Epidermal melanocyte (primary cell): ENCODE results near the gene MARCHF9.
A peak's percentile ranks its signal among the peaks of the same experiment; 100 is the strongest.

Source experiments
- DNase-seq: peaks from one replicate; pipeline ENCODE4 v3.0.0; 2011; ENCODE audit warnings: low spot score; ENCODE audit not compliant: insufficient read length

MARCHF9 gene

DNA sequence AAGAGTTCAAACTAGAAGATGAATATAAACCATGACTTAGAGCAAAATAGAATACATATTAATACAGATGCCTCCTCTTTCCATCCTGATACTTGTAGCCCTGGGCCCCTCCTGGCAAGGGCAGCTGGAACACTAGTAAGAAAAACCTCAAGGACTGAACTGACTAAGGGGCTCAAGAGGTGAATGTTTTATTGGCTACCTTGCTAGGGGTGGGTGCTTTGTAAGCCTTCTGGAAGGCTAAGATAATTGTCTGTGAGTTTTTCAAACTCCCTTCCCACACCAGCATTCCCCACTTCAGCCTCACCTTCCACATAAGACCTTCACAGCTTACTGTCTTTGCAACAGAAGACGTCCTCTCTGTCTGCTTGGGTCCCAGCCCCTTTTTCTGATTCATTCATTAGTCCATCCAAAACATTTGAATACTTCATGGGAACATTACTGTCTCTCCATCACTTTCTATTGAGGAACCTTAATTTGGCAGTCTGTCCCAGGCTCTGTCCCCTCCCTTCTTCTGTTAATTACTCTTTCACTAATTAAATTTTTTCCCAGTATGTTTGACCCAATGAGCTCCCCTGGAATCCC lies 1.1 kb upstream of the MARCHF9 start:
- DNase-seq = no peak

DNA sequence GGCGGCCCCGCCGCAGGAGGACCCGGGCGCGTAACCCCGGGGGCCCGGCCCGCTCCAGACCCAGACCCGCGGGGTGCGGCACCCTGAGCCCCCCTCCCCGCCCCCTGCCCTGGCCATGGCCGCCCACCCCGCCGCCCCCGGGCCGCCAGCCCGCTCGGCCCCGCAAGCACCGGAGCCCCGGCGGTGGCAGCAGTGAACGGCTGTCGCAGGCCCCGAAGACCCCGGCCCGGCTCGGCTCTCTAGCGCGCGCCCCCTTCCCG lies 221 bp downstream of the MARCHF9 start:
- DNase-seq = no peak

DNA sequence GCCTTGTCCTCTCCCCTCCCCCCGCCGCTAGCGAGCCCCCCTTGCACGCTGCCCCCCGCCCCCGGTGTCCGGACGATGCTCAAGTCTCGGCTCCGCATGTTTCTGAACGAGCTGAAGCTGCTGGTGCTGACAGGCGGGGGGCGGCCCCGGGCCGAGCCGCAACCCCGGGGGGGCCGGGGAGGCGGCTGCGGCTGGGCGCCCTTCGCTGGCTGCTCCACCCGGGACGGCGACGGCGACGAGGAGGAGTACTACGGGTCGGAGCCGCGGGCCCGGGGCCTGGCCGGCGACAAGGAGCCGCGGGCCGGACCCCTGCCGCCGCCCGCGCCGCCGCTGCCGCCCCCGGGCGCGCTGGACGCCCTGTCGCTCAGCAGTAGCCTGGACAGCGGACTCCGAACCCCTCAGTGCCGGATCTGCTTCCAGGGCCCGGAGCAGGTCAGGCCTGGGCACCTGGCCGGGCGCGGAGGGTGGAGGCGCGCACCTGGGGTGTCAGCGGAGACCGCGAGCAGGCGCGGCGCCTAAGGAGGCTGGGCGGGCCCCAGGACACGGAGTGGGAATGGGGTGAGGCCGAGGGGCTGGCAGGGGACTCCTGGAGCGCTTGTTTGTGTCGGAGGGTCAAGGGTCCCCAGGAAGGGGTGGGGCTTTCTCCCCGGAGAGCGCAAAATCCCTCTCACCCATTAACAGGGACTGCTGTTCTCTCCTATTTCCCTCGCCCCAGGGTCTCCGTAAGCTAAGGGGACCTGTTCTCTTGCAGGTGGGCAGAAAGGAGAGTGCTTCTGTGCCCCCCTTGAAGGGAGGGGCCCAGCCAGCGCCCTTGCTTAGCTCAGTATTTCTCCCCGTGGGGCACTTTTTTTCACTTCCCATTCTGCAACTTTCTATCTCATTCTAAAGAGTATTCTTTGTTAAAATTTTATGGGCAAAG lies 810 bp downstream of the MARCHF9 start:
- DNase-seq = no peak

DNA sequence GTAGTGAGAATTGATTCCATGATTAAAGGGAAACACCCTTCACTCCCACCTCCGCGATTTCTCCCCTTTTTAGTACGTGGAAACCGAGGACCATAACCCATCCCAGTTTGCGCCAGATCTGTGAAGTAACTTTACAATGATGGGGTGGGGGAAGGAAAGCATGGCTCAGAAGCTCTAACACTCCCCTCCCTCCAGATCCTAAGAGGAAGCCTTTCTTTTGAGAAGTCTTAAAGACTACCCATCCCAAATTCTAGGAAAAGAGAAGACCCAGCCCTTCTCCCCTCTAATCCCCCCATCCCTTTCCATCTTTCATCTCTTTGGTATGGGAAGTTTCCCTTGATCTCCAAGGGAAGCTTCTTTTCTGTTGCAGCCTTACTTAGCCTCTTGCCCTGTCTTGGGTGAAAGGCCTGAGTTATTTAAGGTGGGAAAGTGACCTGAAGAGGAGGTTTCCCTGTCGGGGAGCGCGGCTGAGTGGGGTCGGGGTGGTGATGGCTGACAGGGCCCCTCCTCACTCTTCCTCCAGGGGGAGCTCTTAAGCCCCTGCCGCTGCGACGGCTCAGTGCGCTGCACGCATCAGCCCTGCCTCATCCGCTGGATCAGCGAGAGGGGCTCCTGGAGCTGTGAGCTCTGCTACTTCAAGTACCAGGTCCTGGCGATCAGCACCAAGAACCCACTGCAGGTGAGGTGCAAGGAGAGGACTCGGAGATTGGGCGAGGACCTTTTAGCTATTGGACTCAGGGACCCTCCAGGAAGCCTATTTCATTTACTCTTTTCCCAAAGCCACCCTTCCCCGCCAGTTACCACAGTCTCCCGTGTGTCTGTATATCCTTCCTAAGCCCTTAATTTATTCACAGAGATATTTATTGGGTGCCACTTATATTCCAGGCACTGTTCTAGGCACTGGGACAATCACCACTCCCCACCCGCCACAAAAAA lies 1.8 kb downstream of the MARCHF9 start:
- peak; percentile 85 for DNase-seq

DNA sequence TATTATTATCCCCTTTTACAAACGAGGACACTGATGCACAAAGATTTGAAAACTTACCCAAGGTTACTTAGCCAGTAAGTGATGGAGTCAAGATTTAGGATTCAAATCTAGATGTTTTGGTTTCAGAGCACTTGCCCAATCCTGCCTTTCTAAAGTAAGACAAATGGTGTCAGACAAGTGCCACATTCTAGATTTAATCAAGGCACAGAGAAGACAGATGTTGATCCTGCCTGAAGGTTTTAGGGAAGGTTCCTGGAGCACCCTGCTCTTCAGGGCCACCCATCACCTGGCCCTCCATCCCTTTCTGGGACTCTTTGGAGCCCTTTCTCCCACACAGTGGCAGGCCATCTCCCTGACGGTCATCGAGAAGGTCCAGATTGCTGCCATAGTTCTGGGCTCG lies 2.9 kb downstream of the MARCHF9 start:
- no peak for DNase-seq

DNA sequence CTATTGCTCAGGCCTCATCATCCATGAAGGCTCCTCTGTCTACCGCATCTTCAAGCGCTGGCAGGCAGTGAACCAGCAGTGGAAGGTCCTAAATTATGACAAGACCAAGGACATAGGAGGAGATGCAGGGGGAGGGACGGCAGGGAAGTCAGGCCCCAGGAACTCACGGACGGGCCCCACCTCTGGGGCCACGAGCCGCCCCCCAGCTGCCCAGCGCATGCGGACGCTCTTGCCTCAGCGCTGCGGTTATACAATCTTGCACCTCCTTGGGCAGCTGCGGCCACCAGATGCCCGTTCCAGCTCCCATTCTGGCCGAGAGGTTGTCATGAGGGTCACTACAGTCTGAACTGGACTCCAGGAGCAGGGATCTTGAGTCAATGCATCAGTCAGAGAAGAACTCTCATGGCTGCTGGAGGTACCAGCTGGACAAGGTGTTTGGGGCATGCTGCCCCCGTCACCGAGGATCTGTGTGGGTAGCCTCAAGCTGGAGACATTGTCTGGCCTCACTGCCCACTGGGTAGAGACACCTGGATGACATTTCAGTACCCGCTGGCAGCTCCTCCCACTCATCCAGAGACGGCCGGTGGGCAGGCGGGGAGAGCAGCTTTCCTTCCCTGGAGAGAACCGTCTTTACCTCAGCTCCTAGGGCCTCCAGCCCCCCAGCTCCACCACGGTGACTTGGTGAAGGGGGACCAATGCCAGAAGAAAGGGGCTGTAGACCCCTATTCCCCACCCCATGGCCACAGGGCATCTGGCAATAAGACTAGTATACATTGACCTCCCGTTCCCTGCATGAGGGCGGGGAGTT lies 3.9 kb downstream of the MARCHF9 start:
- DNase-seq = no peak

DNA sequence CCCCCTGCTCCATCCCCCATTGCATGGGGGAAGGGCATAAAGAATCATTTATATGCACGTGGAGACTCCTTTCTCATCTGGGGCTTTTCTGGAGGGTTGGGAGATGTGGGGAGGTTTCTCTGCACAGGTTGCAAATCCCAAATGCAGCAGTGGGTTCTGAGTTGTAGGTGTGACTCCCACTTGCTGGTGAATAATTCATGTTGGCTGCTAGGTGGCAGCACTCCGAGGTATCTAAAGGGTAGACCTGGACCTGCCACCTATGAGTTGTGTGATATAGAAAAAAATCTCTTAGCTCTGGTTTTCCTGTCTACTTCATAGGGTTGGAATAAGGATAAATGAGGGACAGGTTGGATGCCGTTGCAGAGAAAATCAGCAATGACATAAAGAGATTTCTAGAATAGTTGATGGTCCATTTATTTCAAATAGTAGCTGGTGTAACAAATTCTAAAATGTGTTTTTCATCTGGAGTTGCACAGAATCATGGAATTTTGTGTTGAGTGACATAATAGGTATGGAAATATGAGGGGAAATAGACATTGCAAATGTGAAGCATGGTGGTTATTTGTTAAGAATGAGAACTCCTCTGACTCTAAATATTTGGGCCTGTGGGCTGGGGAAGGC lies 4.6 kb downstream of the MARCHF9 start:
- no peak for DNase-seq

DNA sequence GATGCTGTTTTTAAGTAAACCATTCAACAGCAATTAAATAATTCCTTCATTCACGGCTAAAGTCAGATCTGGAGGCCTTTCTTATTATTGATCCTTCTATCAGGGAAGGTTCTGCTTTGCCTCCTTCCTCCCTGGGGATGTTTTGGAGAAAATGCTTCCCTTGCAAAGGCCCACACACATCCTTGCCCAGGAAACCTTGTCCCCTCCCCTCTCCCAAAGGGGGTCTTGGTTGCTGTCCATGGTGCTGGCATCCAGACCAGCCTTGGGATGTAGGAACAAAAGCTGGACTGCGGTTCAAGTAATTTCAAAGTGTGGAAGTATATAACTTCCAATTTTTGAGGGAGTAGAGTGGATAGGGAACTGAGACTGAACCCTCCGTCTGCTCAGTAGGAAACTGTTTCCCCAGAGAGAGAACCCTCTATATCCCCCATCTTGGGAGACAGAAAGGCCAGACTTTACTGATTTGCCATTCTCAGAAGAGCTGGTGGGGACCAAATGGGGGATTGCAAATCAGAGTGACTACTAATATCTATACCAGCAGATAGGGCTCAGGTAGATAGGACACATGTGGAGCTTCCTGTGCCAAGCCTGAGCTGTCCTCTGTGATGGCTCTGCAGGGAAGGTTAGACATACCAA lies 5.6 kb downstream of the MARCHF9 start:
- DNase-seq = no peak

DNA sequence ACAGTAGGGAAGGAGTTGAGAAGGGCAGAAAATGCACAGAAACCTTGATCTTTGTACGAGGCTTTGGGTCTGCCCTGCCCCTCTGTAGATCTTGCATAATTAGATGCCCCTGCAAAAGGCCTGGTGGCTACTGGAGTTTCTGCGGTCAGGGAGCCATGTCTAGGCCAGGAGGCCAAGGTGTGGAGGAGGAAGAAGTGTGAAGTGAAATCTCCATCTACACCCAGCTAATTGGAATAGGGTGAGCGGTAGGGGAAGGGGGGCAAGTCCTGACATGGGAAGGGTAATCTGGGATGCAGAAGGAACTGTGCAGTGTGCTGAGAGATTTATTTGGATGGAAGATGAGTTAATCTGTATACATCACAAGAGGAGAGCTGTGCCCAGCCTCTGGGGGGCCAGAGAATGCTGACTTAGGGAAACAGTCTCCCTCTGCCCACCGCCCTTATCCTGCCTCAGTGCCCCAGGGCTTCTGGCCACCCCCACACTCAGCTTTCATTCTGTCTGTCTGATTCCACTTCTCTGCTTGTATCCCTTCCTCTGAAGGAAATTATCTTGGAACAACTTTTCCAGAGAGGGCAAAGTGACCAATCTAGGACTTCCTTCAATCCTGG lies 6.6 kb downstream of the MARCHF9 start:
- DNase-seq = no peak

DNA sequence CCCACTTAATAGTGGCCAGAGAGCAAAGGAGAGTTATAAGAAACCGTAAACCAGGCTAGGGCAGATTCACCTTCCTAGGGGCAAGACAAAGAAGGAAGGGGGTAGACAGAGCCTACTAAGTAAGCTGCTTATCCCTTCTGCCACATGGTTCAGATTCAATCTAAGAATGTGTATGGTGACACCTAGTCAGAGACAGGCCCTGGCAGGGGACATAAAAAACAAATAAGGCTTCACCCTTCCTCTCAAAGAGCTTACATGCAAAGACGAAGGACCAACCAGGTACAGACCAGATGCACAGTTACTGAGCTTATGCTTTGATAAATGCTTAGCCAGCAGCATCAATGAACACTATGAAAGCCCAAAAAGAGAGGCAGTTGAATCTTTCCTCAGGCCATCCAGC lies 7.6 kb downstream of the MARCHF9 start:
- no peak for DNase-seq

DNA sequence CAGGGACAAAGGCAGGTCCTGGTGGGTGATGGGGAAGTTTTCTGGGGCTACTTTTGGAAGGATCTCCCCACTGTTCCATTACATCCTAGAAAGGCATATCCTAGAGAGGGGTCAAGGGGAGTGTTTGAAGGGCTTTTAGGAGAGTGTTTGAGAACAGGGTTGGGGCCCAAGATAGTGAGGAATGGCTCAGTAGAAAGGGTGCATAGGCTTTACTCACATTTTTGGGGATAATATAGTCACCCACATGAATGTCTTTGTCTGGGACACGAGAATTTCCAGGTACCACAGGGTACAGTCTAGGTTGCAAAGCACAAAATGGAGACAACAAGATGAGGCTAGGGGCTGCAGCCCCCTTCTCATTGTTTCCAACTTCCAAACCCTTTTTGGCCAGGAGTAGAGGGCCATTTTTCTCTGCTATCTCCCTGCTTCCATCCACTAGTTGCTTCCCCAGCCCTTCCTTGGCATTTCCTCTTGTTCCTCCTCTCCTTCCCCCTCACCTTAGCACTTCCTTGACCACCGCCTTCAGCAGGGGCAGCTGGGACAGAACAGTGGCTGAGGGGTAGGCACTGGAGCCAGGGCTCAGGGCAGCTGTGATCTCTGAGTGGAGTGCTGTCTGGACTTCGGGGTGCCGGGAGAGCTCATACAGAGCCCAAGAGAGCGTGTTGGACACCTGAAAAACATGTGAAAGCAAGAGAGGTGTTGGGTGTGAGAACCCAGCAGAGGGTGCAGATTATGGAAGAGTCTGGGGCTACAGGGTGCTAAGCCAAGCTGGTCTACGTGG lies 9.2 kb downstream of the MARCHF9 start:
- no peak for DNase-seq

DNA sequence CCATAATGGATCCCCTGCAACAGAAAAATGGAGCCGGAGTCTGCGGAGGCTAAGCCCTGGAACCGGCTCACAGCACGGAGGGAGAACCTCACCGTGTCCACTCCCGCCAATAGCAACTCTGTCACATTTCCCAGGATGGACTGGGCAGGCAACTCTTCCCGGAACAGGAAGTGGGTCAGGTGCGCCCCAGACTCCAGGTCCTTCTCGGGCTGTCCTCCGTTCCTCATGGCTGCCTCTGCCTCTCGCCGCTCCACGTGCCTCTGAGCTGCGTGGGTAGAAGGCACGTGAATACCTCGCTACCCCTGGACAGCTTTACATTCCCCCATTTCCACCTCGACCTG lies 9.7 kb downstream of the MARCHF9 start:
- no peak for DNase-seq

DNA sequence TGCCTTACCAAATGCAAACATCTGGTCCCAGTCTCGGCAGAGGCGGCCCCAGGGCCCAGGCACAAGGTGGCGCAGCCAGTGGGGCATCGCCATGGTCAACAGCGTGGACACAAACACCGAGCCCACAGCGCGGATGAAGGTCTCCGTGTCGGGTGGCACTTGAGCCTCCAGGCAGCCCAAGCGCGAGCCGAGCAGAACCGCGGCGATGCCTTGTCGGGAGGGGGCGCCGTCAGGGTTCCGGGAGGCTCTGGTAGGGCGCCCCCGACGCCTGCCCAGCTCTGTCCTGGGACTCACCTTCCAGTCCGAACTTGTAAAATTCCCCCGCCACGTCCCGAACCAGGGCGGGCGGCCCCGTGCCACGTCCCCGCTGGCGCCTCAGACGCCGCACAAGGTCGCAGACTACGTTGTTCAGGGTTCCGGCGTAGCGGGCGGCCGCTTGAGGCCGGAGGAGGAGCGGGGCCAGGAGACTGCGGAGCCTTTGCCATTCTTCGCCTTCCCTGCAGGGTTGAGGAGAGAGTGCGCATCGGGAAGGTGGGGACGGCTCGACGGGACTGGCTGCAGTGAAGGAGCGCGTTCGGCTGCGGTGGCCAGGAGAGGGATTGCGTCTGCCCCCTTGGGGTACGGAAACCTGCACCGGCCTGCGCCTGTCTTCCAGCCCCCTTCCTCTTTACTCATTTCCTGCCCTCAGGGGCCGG lies 10.2 kb downstream of the MARCHF9 start:
- DNase-seq = no peak

DNA sequence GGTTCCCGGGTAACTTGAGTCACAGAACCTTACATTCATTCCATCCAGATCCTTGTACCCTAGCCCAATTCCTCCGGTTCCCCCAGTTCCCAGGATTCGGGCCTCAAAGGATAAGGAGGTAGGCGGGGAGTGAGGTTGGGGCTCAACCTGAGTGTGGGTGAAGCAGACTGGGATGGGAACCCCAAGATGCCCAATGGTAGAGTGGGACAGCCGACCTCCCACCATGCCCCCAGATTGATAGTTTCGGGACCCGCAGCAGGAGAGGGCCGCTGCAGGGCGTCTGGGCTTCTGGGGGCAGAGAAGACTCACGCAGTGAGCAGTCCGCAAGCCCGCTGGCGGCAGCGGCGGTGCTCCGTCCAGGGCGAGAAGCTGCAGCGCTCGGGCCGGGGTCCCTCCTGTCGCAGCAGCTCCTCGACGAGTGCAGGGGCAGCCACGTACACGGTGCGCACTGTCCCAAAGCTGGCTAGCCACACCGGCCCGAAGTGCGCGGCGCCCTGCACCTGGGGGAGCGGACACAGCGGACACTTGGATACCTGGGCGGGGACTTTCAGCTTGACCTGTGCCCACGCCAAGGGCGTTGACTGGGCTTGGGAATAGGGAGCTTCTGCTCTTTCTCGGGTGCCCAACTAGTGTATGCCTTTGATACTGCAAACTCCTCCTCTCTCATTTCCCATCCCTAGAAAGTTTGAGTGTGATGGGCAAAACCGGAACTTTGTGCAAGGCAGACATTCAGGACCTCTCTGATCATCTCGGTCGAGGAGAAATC lies 11.0 kb downstream of the MARCHF9 start:
- no peak for DNase-seq

DNA sequence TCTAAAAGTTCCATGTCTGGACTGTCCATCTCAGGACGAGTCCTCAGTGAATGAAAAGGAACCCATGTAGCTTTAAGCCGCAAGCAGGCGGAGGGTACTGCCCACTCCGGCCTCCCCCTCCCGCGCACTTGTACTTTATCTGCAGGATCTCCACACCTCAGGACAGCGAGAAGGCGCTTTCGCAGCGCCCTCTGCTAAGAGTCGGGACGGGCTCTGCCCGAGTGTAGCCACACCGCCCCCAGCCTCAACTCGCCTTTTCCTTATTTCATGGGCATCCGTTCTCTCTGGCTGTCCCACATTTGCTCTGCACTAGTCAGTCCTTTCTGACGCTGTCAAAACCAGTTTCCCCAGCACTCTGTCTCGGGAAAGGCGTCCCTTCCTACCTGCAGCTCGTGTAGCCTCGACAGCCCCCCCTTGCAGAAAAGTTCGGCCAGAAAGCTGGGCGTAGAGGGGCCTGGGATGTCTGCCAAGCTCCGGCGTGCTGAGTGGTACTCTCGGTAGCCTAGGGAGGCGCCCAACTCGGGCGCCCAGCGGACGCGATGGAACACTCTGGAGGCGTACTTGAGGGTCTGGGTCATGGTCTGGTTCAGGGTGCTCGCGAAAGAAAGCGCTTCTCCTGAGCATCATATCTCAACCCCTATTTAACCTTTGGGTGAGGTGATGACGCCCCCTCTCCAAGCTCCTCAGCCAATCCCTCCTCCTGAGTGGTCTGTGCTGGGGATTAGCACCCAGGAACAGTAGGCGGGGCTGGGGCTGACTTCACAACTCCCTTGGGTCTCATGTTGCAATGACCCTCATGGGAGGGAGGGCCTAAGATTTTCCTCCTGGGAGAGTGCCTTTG lies 11.8 kb downstream of the MARCHF9 start, which contains the start of gene CYP27B1:
CYP27B1 (minus strand) TSS at position 615 of the 841 bp plus-strand sequence; CDS start at position 578, 37 bp downstream.
- DNase-seq = no peak

DNA sequence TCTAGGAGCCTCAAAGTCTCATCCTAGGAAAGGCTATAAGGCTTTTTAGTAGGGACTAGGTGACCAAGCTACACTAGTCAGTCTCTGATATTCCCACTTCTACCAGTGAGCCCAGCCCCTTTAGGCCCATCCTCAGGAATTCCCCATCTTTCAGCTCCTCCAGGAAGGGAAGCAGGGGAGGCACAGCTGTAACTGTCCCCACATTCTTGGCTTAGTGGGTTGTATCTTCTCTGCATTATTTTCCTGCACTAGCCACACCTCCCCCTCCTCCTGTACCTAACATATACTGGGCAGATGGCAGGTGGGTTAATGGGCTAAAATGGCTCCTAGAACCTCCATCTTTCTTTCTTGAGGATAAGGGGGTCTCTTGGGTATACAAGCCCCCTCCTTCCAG lies 12.4 kb downstream of the MARCHF9 start:
- DNase-seq = no peak

DNA sequence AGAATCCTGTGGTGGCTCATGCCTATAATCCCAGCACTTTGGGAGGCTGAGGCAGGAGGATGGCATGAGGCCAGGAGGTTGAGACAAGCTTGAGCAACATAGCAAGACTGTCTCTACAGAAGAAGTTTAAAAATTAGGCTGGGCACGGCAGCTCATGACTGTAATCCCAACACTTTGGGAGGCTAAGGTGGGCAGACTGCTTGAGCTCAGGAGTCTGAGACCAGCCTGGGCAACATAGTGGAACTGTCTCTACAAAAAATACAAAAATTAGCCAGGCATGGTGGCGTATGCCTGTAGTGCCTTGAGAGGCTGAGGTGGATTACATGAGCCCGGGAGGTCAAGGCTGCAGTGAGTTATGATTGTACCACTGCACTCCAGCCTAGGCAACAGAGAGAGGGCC lies 13.0 kb downstream of the MARCHF9 start:
- DNase-seq = no peak
